Measurements from ENCODE around the gene NECTIN1.

NECTIN1 gene

GRCh38 chr11:119712006-119712405 lies 17.0 kb downstream of the NECTIN1 start:
- DNase-seq: no peak

DNA sequence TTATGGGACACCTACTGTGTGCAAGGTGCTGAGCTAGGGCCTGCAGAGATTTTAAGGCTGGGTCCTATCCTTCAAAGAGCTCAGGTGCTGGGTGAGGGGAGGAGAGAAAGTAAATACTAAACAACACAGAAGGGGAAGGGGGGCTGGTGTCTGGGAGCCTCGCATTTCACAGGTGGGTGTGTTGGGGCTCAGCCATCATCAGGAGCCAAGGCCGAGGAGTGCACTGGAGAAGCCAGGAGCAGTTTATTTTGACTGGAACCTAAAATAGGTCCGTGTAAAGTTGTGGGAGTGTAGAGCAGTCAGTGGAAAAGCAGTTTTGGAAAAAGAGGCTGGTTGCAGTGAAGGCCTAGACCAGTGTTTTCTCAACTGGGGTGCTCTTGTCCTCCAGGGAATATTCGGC lies 17.5 kb downstream of the NECTIN1 start:
- no peak for DNase-seq

DNA sequence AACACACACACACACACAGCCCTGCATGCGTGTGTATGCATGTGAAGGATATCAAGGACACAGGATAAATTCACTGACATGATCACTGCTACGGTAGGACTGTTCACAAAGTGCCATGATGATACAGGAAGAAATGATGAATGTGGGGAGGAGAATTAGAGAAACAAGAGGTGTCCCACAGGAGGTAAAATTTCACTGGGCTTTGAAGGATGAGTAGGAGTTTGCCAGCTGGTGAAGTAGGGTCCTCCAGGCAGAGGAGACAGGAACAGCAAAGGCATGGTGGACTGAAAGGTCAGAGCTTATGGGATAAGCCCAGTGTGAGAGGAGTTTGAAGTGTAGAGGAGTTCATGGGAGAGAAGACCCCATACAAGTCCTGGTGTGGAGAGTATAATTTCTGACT lies 18.6 kb downstream of the NECTIN1 start:
- no peak for DNase-seq

DNA sequence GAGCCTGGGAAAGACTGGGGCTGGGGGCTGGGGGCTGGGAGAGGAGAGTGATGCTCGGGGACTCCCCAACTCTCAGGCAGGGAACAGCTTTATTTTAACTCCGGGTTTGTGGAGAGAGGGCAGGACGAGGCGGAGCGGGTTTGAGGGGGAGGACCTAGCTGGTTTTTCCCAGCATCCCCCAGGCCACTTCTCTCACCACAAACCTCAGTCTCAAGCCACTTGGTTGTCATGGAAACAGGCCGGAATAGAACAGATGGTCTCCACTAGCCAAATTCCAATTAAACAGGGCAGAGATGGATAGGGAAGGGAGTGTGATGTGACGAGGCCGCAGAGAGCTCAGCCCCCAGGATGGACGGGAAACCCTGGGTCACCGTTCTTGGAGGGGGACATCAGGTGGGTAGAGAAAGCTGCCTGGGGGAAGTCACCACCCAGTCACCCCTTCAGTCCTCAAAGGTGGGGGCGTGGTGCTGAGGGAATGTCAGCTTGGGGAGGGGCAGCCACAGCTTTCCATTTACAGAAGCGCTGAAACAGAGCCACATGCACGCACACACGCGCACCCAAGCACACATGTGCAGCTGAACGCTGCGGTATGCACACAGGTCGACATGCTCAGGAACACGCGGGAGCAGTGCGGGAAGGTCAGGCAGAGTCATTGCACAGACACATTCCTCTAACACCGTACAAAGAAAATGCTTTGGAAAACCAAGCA lies 19.2 kb downstream of the NECTIN1 start:
- DNase-seq: no peak

- DNase-seq: no peak
Observed at GRCh38 chr11:119709171-119709570, 19.8 kb downstream of the NECTIN1 start.

GRCh38 chr11:119708384-119708783 lies 20.6 kb downstream of the NECTIN1 start:
- DNase-seq: no peak

- no peak for DNase-seq
Observed at GRCh38 chr11:119706887-119707286, 22.1 kb downstream of the NECTIN1 start.

- no peak for DNase-seq
Observed at GRCh38 chr11:119706029-119706428, 23.0 kb downstream of the NECTIN1 start.

DNA sequence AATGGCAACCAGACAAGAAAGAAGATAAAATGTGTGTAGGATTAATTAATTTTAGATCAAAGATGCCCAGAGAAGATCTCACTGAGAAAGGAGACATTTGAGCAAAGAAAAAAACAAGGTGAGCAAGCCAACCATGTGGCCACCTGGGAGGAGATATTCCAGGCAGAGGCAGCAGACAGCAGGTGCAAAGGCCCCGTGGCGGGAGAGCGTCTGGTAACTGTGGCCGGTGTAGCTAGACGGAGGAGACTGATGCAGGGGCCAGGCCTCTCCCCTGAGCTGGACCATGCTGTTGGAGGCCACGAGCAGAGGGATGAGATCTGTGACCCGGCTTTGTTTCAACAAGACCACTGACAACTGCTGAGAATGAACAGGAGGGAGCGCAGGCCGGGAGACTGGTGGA lies 23.6 kb downstream of the NECTIN1 start:
- DNase-seq: no peak

DNA sequence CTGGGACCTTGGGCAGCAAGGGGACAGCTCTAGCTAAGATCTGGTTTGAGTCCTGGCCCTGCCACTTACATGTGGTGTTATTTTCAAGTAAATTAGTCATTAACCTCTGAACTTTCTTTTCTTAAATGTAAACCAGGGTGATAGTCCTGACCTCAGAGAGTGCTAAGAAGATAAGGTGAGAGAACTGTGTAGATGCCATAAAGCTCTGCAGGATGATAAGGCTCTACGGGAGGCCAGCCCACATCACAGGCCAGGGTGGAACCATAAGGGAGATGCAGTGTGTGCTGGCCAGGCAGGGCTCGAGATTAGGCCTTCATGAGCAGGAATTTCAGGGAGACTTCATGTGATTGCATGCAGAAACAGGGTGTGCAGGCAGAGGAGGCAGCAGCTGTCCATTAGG lies 24.2 kb downstream of the NECTIN1 start:
- no peak for DNase-seq

- no peak for DNase-seq
Observed at GRCh38 chr11:119701591-119702549, 27.1 kb downstream of the NECTIN1 start.

GRCh38 chr11:119700536-119701346 lies 28.3 kb downstream of the NECTIN1 start:
- DNase-seq: no peak

GRCh38 chr11:119700030-119700429 lies 29.0 kb downstream of the NECTIN1 start:
- no peak for DNase-seq

- no peak for DNase-seq
Observed at GRCh38 chr11:119699227-119699626, 29.8 kb downstream of the NECTIN1 start.

- DNase-seq: no peak
Observed at GRCh38 chr11:119697882-119698281, 31.1 kb downstream of the NECTIN1 start.

- no peak for DNase-seq
Observed at GRCh38 chr11:119697445-119697844, 31.6 kb downstream of the NECTIN1 start.

GRCh38 chr11:119696378-119697222 lies 32.4 kb downstream of the NECTIN1 start:
- no peak for DNase-seq

- DNase-seq: no peak
Observed at GRCh38 chr11:119694334-119694733, 34.7 kb downstream of the NECTIN1 start.

DNA sequence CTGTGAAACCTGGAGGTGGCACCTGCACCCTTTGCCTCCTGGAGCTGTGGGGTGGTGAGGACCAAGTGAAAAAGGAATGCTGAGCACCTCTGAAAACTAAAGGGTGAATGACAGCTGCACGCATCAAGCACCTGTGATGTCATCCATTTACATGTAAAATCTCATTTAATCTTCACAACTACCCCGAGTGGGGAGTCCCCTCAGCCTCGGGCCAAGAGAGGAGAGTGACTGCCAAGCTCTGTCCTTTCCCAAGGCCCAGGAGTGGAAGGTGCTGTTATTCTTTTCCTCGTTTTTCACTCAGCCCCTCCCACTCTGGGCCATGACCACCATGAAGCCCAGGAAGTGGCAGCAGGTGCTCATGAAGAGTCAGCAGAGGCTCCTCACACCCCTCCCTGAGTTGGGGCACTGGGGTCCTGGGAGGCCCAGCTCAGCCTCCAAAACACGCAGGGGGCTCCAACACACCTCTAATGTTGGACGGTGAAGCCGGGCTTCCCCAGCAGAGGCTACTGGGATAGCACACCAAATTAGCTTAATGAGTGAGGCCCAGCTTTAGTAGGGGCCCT lies 35.7 kb downstream of the NECTIN1 start:
- no peak for DNase-seq

- no peak for DNase-seq
Observed at GRCh38 chr11:119692540-119692820, 36.5 kb downstream of the NECTIN1 start.

DNA sequence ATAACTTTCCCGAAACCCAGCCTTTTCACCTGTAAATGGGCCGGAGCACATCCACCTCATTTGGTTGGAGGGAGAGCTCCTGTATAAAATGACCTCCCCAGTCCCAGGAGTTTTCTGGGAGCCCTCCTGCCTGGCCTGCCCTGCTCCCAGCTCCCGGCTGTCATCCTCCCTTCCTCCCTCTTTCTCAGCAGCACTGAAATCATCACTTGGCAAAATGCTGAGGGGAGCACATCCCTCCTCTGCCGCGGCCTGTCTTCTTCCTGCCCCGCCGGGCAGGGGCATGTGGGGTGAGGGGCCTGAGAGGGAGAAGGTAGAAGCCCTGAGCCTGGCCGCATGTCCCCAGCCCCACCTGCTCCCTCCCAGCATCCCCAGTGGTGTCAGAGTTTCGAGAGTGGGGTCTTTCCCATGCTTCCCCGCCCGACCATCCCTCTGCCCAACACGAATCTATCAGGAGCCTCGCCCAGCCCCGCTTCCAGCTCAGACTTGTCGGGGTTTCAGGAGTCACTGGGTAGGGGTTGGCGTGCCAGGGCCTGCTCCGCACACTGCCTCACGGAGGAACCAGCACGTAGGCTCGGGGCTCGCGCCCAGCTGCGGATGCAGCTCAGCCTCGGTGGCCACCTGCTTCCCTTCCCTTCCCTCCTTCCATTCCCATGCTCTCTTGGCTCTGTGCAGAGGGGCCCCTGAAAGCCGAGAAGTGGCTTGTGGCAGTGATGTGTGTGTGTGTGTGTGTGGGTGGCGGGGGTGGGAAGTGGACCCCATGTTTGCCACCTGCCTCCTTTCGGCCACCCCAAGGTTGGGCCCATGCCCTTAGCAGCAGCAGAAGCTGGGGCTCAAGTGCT lies 37.1 kb downstream of the NECTIN1 start:
- no peak for DNase-seq
